Activated T-cell treated with anti-CD3 and anti-CD28 coated beads, Interleukin-2, amount 50 U/mL, for 48 hours (primary cell): ENCODE results near the gene RRBP1.
A peak's percentile ranks its signal among the peaks of the same experiment; 100 is the strongest.

Experiments used
- DNase-seq, 2 experiments: peaks; one replicate each; pipeline ENCODE4 v3.0.0-alpha.2; 2020

RRBP1 gene

DNA sequence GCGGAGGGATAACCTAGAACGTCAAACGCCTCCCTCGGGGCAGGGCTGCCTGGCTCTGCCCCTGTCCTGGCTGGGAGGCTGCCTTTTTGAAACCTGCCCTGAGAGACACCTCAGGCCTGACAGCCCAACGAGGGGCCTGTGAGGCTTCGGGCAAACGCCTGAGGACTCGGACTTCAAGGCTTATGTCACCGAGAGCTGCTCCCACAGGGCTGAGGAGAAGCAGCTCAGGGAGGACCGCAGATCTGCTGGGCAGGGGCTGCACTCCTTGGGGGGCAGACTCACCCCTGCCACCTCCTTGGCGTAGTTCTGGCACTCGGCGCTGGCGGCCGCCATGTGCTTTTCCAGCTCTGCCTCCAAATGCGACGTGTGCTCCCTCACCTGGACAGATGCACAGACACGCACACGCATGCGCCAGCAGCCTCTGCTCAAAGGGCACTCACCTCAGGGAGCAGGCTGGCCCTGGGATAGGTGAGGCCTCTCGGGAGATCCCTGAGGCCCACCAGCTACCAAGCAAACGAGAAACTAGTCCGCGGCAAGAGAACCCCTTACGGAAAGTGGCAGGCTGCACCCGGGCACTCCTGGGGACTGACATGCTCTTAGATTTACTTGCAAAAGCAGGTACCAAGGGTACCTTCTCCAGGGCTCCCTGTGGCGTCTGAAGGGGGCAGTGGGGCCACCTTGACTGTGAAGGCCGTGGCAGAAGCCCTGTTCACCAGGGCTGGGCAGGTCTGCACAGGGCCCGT, 62.5 kb downstream of the RRBP1 start:
- peak; percentile 9 to 10 for DNase-seq

DNA sequence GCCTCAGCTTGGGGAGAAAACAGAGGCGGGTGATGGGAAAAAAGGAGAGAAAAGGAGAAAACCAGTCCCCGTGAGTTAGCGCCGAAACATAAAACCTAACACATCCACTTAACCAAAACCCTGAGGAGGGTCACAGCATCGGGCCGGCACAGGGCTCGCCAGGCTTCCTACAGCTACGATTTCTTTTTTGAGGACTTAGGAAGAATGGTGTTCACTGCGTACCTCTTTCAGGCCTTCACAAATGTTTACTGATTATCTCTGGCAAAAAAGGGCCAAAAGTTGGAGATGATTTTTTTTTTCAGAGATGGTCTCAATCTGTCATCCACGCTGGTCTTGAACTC, 63.4 kb downstream of the RRBP1 start:
- DNase-seq: no peak

GRCh38 chr20:17617868-17618672, 64.0 kb downstream of the RRBP1 start:
- DNase-seq: peak in 1 of 2 experiments; percentile 17

GRCh38 chr20:17617212-17617867, 64.7 kb downstream of the RRBP1 start:
- peak; percentile 65 to 68 for DNase-seq

DNA sequence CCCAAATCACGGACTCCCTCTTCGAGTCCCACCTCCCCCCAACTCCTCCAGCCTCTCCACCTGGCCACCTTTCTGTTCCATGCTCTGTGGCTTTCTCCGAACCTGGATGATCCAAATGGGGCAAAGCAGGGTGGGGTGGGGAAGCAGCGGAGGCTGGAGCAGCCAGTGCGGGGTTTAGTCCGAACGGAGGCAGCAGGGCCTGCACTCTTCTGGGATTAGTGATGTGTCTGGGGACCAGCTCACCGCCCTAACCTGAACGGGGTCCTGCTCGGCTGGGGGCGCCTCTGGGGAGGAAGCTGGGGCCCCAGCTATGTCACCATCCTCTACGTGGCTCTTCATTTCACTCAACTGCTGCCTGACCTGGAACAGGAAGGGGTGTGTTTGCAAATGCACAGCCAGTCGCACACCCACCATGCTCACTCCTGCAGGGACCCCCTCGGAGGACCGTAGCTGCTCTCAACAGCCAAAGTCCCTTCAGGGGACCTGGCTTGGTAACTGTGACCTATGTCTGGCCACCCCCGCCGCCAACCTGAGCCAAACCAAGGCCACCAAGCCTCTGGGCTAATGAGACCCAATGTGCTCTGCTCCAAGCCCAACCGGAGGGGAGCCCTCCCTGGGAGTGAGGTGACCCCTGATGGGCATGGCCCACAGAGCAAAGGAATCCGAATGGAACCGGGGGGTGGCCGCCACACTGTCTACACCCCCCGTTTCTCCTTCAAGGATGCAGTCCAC, 65.4 kb downstream of the RRBP1 start:
- DNase-seq: peak; percentile 7 to 12

GRCh38 chr20:17615645-17616479, 66.2 kb downstream of the RRBP1 start:
- DNase-seq: peak; percentile 10 to 13

- peak; percentile 12 to 14 for DNase-seq
Observed at GRCh38 chr20:17614812-17615644, 67.0 kb downstream of the RRBP1 start.

DNA sequence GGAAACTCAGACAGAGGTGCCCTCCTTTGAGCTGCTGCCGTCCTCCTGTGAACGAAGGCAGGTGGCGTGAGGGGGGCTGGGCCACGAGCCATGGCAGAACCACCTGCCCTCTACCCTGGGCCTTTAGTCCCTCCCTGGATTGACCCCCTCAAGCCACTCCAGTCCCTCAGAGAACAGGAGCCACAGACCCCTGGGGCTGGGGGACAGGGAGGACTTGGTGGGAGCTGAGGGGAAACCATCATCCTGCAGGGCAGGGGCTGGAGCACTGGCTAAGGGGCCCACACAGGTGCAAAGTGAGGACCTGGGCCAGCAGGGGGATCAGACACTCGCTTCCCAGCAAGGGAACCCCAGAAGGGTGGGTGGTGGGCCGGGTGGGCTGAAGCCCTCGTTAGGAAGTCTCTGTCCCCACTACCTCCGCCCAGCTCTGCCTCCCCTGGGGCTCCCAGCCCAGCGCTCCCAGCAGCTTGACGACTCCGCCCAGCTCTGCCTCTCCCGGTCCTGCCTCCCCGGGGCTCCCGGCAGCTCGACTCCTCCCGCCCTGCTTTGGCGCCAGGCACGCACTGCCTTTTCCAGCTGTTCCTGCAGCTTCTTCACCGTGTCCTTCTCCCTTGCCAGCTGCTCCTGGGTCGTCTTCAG, 67.7 kb downstream of the RRBP1 start:
- DNase-seq: peak; percentile 13 to 14

DNA sequence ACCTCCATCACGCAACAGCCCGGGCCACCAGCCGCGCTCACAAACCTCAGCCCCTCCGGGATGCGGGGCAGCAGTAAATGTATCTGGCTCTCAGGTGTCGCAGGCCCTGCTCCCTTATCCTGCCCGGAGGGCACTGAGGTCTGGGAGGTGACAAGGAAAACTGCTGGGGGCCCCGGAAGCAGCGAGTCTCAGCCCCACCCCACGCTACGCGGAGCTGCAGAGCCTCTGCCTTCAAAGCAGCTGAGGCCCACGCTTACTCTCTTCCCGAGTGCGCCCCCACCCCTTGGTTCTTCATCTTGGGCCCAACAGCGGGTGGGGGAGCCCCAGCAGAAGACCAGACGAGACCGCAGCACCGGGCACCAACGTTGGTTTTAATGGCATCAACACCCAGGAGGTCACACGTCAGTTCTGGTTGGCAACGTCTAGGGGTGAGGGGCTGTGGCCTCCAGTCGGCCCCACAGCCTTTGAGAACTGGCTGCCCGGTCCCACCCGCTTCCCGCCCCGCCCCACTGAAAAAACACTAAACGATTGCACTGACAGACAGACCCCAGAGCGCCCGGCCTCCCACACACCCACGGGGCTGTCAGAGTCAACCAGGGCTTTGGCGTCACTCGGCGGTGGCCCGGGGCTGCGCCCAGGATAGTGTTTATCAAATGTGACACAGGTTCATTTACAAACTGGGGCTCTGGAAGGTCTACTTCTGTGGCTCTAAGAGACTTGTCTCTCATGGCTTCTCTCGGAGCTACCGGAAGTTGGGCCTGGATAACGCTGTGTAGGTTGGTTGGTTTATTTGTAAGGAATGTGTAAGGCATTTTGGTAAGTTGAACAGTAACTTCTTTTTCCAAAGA, 68.5 kb downstream of the RRBP1 start:
- peak in 1 of 2 experiments; percentile 18 for DNase-seq

DNA sequence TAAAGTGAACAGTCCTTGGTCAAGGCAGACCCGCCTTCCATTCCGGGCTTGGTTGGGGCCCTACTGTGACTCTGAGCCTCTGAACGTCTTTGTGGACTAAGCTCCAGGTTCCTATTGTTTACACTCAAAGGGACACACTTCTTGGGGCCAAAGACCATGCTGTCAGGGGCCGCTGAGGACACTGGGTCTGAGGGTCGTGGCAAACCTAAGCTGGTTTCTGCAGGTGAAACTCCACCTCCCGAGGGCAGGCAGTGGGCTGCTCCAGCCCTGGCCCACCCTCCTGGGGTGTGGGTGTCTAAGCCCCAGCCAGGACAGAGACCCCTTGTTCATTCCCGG, 69.1 kb downstream of the RRBP1 start:
- DNase-seq: peak in 1 of 2 experiments; percentile 17

DNA sequence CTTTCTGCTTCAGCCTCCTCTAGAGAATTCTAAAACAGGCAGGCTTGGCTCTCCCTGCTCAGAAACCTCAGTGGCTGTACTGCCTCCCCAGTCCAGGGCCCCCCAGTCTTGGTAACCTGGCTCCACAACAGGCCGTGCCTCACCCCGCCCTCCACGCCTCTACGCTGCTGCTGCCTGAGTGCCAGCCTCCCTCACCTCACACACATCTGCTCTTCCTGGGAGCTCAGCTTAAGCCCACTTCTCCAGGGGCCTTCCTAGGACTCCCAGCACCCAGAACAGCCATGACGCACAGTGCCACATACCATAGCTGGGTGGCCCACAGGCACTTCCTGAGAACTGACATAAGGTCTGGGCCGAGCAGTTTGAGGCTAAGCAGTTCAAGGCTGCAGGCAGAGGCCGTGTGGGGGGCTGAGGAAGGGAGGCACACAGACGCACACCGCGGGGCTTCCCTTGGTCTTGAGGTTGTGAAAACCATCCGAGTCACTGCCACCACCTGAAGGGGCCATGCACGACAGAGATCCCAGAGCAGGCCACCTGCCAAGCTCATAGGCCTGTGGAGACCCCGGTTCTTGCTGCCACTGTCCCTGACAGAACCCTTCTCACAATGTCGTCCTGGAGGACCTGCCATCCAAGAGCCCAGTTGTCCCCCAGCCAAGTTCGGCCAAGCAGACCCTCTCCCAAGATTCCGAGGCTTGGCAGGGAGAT, 69.6 kb downstream of the RRBP1 start:
- DNase-seq: peak; percentile 54 to 60

GRCh38 chr20:17611540-17612286, 70.3 kb downstream of the RRBP1 start:
- peak in 1 of 2 experiments; percentile 49 for DNase-seq

GRCh38 chr20:17611290-17611539, 70.8 kb downstream of the RRBP1 start:
- peak in 1 of 2 experiments; percentile 46 for DNase-seq

DNA sequence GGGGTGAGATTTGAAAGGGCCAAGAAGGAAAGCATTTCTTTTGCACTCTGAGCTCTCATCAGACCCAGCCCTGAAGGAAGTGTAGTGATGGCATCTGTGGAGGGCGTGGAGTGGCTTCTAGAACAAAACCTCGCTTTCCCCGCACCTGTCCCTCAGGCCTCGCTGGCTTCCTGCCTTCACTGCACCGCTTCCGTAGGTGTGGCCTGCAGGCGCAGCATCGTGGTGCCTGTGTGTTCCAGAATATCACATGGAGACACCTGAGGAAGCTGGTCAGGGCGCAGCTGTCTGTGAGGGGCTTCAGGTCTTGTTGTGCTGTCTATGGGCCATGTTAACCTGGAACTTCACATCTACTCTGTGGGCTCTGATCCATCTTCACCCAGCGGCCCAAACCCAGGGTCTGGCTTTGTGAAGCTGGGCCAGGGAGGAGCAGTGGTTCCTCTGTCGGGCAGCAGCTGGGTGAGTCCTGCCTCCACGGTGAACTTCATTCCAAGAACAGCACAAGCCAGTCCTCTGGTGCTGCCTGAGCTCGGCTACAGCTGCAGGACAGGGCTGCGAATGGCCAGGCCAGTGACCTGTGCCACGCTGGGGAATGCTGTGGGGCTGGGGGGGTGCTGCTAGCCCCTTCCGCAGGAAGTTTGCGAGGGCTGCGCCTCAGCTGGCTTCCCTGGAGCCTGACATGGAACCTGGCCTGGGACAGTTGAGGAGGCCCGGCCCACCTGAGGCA, 71.3 kb downstream of the RRBP1 start:
- DNase-seq: peak; percentile 58 to 63

GRCh38 chr20:17609811-17610377, 72.1 kb downstream of the RRBP1 start:
- no peak for DNase-seq

DNA sequence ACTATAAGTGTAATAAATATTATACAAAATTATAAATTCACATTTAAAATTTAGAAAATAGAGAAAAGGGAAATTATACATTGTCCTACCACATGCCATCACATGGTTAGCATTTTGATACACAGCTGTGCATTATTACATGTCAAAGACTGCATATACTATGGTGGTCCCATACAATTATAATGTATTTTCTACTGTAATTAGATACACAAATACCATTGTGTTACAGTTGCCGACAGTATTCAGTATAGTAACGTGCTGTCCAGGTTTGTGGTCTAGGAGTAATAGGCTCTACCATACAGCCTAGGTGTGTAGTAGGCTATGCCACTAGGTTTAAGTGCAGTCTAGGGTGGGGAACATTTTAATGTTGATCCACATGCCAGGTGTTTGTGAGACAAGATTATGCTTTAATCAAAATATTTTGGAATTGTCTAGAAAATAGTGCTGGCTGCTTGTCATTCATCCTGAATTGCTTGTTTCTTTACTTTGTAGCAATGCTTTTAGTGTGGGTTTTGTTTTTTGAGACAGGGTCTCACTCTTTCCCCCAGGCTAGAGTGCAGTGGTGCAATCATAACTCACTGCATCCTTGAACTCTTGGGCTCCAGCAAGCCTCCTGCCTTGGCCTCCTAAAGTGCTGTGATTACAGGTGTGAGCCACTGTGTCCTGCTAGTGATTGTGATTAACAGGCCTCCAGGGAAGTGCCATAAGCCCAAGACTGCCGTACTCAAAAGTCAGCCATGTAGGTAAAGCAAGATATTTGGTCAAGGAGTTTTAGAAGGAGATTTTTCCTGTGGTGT, 73.1 kb downstream of the RRBP1 start:
- DNase-seq: no peak

DNA sequence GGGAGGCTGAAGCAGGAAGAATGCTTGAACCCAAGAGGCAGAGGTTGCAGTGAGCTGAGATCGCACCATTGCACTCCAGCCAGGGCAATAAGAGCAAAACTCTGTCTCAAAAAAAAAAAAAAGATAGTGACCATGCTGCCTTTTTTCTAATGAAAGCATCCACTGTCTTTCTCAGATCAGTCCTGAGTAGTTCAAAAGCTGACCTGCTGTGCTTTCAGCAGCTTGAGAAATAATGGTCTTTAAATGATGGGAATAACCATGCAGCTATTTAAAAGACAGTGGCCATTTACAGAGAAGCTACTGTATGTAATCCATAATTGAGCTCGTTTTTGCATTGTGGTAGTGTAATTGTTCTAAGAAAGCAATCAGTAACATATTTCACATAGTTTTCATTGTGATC, 76.0 kb downstream of the RRBP1 start:
- no peak for DNase-seq
